ENCODE results near the gene ENTREP3.

ENTREP3 gene

GRCh38 chr1:155209312-155209721 is 46.0 kb downstream of the ENTREP3 start:
- no peak for DNase-seq (ENCODE audit: insufficient read length, low spot score)
- no peak for TF ChIP-seq POLR2A (IDR thresholded peaks at IDR 0.05; ENCODE audit: low read depth, low read length)
- no peak for FAIRE-seq

- FAIRE-seq (no peak), DNase-seq (ENCODE audit: insufficient read length, low spot score) (peak; percentile 73)
- peak; percentile 53 for TF ChIP-seq POLR2A (IDR thresholded peaks at IDR 0.05; ENCODE audit: low read depth, low read length)
These were observed 46.6 kb downstream of the ENTREP3 start, which contains the start of gene MTX1 for GRCh38 chr1:155208541-155209311. Gene MTX1, plus strand, starts transcription at chr1:155208695. Its CDS starts 110 bp downstream, at chr1:155208805.

DNA sequence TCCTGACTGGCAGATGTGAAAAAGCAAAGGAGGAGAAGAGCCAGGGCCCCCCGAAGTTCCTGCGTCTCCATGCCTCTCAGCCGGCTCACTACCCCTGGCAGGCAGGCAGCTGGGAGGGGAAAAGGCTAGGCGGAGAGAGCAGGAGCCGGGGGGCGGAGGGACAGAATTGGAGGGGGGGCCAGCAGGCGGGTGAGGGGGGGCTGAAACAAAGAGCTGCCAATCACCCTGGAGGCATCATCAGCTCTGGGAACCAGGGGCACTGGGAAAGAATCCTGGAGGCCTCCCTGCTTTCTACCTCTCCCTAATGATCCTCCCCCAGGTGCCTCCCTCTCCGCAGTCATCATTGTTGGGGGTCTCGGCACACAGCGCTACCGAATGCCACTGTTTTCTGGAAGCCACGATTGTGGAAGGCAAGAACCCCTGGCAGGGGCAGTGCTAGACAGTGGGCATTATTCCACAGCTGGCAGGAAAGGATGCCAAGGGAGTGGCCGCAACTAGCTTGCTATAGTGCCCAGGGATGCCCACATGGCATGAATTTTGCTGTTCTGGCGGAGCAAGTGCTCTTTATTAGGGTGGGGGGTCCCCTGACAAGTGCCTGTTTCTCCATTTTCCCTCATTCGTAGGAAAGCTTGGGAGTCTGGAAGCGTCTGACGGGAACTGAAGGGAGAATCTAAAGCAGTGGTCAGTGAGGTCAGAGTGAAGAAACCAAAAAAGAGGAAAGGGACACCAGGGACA is 47.3 kb downstream of the ENTREP3 start, which contains the start of gene THBS3:
Gene THBS3, minus strand, starts transcription at position 92 of the 735 bp plus-strand sequence. Its CDS starts 21 bp downstream, at position 71.
- no peak for FAIRE-seq
- TF ChIP-seq POLR2A (IDR thresholded peaks at IDR 0.05; ENCODE audit: low read depth, low read length), result no peak
- no peak for DNase-seq (ENCODE audit: insufficient read length, low spot score)

DNA sequence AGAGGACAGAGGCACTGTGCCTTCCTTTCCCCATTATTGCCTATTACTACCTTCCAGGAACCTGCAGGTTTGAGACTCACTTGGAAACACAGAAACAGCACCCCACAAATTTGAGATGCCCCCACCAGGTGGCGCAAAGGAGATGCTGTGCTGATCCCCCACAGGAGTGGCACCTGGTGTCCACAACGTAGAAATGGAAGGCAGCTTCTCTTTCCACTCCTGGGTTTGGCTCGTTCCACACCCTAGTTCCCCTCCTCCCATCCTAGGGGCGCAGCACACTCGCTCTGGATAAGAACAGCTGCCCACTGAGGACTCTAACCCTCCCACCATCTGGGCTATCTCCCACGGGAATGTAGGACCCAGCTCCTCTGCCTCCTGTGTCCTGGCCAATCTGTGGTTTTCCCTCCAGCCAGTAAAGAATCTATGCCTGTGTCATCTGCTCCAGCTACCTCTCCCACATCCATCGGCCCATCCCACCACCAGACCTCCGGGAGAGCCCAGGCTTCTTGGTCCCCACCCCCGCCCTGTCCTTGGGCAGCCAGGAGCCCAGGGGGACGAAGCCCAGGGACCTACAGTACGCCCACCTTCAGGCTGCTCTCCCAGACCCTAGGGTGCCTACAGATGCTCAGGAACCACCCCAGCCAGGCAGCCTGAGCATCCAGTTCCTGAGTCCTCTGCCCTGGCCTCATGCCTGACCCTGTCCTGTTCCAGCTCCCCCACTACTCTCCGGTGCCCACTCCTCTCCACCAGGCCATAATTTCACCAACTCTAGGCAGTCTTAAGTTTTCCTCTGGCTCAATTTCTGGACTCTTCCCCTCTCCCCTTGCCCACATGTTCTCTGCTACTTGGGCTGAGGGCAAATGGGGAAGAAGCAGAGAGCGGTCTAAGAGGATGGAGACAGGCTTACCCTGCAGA is 48.1 kb downstream of the ENTREP3 start:
- FAIRE-seq, result no peak
- TF ChIP-seq POLR2A (IDR thresholded peaks at IDR 0.05; ENCODE audit: low read depth, low read length), result no peak
- peak; percentile 65 for DNase-seq (ENCODE audit: insufficient read length, low spot score)

DNA sequence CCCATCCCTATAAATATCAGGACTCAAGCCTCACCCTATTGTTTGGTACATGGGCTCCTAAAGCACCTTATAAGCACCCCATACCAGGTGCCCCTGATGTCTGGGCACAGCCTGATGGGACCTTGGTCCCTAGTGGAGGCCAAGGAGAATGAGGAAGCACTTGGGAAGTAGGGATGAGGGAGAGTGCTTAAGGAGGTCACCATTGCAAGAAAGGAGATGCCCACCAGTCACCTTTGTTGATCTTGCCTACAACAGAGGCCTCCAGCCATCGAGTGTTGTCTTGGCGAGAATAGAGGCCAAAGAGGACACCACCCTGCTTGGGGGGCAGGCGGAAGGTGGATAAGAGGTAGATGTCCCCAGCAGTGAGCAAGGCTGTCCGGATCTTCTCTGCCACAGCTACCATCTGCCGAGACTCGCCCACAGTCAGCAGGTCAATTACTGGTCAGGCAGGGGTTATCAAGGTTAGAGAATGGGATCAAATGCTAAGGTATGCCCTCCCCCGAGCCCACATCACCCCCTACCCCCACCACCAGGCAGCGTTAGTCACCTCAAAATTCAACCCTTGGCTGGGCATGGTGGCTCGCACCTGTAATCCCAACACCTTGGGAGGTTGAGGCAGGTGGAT is 49.2 kb downstream of the ENTREP3 start:
- no peak for TF ChIP-seq POLR2A (IDR thresholded peaks at IDR 0.05; ENCODE audit: low read depth, low read length)
- no peak for FAIRE-seq
- no peak for DNase-seq (ENCODE audit: insufficient read length, low spot score)

- no peak for TF ChIP-seq POLR2A (IDR thresholded peaks at IDR 0.05; ENCODE audit: low read depth, low read length)
- no peak for DNase-seq (ENCODE audit: insufficient read length, low spot score)
- FAIRE-seq, result no peak
These were observed 50.2 kb downstream of the ENTREP3 start for GRCh38 chr1:155205035-155205434.

DNA sequence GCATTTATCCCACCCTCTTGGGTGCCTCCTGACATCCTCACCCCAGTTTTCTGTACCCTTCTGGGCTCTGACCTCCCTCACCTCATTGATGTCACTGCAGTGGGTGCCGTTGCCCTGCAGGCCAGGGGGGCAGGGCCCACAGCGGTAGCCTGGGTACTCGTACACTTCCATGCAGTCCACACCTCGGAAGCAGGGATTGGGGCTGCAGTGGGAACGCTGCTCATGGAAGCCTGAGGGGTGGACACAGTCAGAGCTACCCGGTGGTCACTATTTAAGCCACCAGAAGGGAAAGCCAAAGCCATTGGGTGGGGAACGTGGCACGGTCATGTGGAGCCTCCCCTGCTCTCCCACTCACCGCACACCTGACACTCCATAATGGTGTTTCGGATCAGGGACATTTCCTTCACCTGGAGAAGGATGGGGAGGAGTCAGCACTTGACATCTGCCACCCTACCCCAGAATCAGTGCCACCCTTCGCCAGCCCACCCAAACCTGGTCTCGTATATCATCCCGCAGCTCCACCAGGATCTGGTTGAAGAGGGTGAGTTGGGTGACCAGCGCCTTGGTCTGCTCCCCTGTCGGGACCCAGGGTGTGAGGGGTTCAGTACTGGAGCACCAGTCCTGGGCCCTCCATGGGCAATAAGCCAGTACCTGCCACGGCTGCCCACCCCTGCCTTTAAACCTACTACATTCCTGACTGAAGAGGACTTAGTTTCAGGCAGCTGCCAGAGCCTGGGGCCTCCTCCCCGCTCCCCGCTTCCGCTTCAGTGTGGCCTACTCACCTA is 52.4 kb downstream of the ENTREP3 start:
- FAIRE-seq, result no peak
- TF ChIP-seq POLR2A (IDR thresholded peaks at IDR 0.05; ENCODE audit: low read depth, low read length), result no peak
- no peak for DNase-seq (ENCODE audit: insufficient read length, low spot score)

DNA sequence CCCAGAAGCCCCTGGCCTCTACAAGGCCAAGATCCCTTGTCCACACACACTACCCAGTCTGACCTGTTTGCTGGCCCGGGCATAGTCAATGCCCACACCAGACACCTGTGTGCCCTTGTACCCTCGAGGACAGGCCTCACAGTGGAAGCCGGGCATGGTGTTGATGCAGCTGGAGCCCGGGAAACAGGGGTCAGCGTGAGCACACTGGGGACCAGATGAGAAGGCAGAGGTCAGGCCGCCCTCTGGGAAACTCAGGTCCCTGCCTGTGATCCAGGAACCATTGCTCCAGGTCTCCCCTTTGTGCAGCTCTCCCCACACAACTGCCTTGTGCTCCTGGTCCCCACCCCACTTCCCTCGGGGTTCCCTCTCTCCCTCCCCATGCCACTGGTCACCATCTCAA is 53.1 kb downstream of the ENTREP3 start:
- no peak for TF ChIP-seq POLR2A (IDR thresholded peaks at IDR 0.05; ENCODE audit: low read depth, low read length)
- no peak for DNase-seq (ENCODE audit: insufficient read length, low spot score)
- FAIRE-seq, result no peak

DNA sequence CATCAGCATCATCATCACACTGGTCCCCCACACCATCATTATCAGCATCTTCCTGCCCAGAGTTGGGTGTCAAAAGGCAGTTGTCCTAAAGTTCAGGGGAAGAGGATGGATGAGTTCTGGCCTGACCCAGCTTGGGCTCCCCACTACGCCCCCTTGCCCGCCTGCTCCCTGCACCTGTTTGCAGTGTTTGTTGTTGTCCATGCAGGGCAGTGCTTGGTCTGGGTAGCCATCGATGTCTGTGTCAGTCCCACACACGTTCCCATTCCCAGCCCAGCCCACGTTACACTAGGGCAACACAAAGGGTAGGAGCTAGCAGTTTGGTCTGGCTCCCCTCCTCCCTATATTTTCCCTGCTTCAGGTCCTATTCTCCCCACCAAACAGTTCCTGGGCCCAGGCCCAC is 54.4 kb downstream of the ENTREP3 start:
- FAIRE-seq (no peak), DNase-seq (ENCODE audit: insufficient read length, low spot score) (no peak)
- 0 out of 2 replicates have a peak, but pooled peaks have one; percentile 5 for TF ChIP-seq POLR2A (IDR thresholded peaks at IDR 0.05; ENCODE audit: low read depth, low read length)

- DNase-seq (ENCODE audit: insufficient read length, low spot score), result no peak
- FAIRE-seq, result no peak
- no peak for TF ChIP-seq POLR2A (IDR thresholded peaks at IDR 0.05; ENCODE audit: low read depth, low read length)
These were observed 55.5 kb downstream of the ENTREP3 start for GRCh38 chr1:155199792-155200191.

- FAIRE-seq, result no peak
- TF ChIP-seq POLR2A (IDR thresholded peaks at IDR 0.05; ENCODE audit: low read depth, low read length), result no peak
- DNase-seq (ENCODE audit: insufficient read length, low spot score), result no peak
These were observed 56.8 kb downstream of the ENTREP3 start for GRCh38 chr1:155198547-155198906.

DNA sequence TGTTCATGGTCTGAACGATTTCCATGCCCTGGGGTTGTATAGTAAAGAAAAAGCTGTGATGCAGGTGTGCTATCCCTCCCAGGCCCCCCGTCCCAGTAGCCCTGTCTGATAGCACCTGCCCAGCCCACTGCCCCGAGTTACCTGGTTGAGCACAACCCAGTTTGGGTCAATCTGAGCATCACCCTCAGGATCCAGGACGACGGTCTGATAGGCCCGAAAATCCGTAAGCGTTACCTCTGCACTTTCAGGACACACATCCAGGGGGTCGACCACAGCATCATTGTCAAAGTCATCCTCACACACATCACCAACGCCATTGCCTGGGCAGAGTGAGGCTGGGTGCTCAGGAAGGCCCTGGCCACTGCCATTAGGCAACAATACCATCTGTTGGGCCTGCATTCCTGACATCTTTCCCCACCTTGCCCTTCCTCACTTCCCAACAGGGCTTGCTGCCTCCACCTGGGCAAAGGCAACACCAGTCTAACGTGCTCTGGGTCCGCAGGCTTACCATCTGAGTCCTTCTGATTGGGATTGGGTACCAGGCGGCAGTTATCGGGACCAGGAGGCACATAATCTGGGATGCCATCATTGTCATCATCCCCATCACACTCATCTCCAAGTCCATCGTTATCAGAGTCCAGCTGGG is 57.3 kb downstream of the ENTREP3 start:
- no peak for TF ChIP-seq POLR2A (IDR thresholded peaks at IDR 0.05; ENCODE audit: low read depth, low read length)

More for the DNA sequence above, 57.3 kb downstream of the ENTREP3 start:
- FAIRE-seq (no peak), DNase-seq (ENCODE audit: insufficient read length, low spot score) (no peak)

Measured in H54 (cell line).